Trophoblast cell (in vitro differentiated cells and primary cell): Measurements from ENCODE around the gene DDX5.

Source experiments
- DNase-seq, 2 donors: peaks; one replicate each; pipeline ENCODE4 v3.0.0-alpha.2; 2016
- H2AFZ ChIP-seq: 2 replicates; pipeline ENCODE4 v1.6.1; 2013; ENCODE audit warnings: low read length, moderate library complexity, mild to moderate bottlenecking; ENCODE audit not compliant: insufficient read depth, poor library complexity
- H2AK5ac ChIP-seq: 2 replicates; pipeline ENCODE4 v1.6.1; 2013; ENCODE audit warnings: mild to moderate bottlenecking, low read length
- H2BK120ac ChIP-seq: 2 replicates; pipeline ENCODE4 v1.6.1; 2013; ENCODE audit warnings: low read length, mild to moderate bottlenecking, moderate library complexity; ENCODE audit not compliant: insufficient read depth, poor library complexity
- H2BK12ac ChIP-seq: 2 replicates; pipeline ENCODE4 v1.6.1; 2013; ENCODE audit warnings: mild to moderate bottlenecking, low read length, moderate library complexity
- H2BK5ac ChIP-seq: 2 replicates; pipeline ENCODE4 v1.6.1; 2013; ENCODE audit warnings: low read length, low read depth, moderate library complexity, mild to moderate bottlenecking; ENCODE audit not compliant: poor library complexity
- H3K14ac ChIP-seq: 2 replicates; pipeline ENCODE4 v1.6.1; 2013; ENCODE audit warnings: mild to moderate bottlenecking, low read length
- H3K18ac ChIP-seq: 2 replicates; pipeline ENCODE4 v1.6.1; 2013; ENCODE audit warnings: mild to moderate bottlenecking, low read length
- H3K23ac ChIP-seq: 2 replicates; pipeline ENCODE4 v1.6.1; 2013; ENCODE audit warnings: low read length
- H3K27ac ChIP-seq: 2 replicates; pipeline ENCODE4 v1.5.1; 2013; ENCODE audit warnings: low read depth, mild to moderate bottlenecking, inconsistent platforms, low read length, moderate library complexity
- H3K27me3 ChIP-seq: 2 replicates; pipeline ENCODE4 v1.6.1; 2013; ENCODE audit warnings: inconsistent platforms, mild to moderate bottlenecking, low read length, moderate library complexity; ENCODE audit not compliant: insufficient read depth
- H3K36me3 ChIP-seq, 2 experiments: 1 replicate in 1 of 2; 2 replicates in 1 of 2; pipeline ENCODE4 v1.6.1; 2013; ENCODE audit warnings: low read length in 2 of 2, mild to moderate bottlenecking in 2 of 2, moderate library complexity in 1 of 2; ENCODE audit not compliant: insufficient read depth in 2 of 2, control insufficient read depth in 1 of 2
- H3K4ac ChIP-seq: 2 replicates; pipeline ENCODE4 v1.6.1; 2013; ENCODE audit warnings: low read depth, mild to moderate bottlenecking, low read length, moderate library complexity
- H3K4me1 ChIP-seq, 2 experiments: 1 replicate in 1 of 2; 2 replicates in 1 of 2; pipeline ENCODE4 v1.6.1; 2013; ENCODE audit warnings: low read length in 2 of 2, mild to moderate bottlenecking in 2 of 2, moderate library complexity in 1 of 2; ENCODE audit not compliant: insufficient read depth in 2 of 2, control insufficient read depth in 1 of 2
- H3K4me2 ChIP-seq: 2 replicates; pipeline ENCODE4 v1.6.1; 2013; ENCODE audit warnings: inconsistent platforms, mild to moderate bottlenecking, low read length, moderate library complexity
- H3K4me3 ChIP-seq: 2 replicates; pipeline ENCODE4 v1.5.1; 2013; ENCODE audit warnings: mild to moderate bottlenecking, low read depth, low read length, inconsistent platforms
- H3K79me1 ChIP-seq: one replicate; pipeline ENCODE4 v1.6.1; 2013; ENCODE audit warnings: low read length
- H3K79me2 ChIP-seq: 2 replicates; pipeline ENCODE4 v1.6.1; 2013; ENCODE audit warnings: low read length, mild to moderate bottlenecking; ENCODE audit not compliant: control insufficient read depth, insufficient read depth, poor library complexity
- H3K9ac ChIP-seq: 2 replicates; pipeline ENCODE4 v1.6.1; 2013; ENCODE audit warnings: mild to moderate bottlenecking, low read length
- H3K9me3 ChIP-seq: 2 replicates; pipeline ENCODE4 v1.6.1; 2013; ENCODE audit warnings: low read depth, mild to moderate bottlenecking, control low read depth, inconsistent platforms, low read length; ENCODE audit not compliant: insufficient read depth
- H4K12ac ChIP-seq: 2 replicates; pipeline ENCODE4 v1.6.1; 2013; ENCODE audit warnings: low read depth, mild to moderate bottlenecking, low read length, moderate library complexity
- H4K8ac ChIP-seq: 2 replicates; pipeline ENCODE4 v1.6.1; 2013; ENCODE audit warnings: low read depth, mild to moderate bottlenecking, low read length, moderate library complexity
- H4K91ac ChIP-seq: one replicate; pipeline ENCODE4 v1.6.1; 2013; ENCODE audit warnings: low read depth, mild to moderate bottlenecking, low read length, moderate library complexity
- WGBS: extraction: QIAGEN DNeasy Blood & Tissue Kit; methylation state at CpG from one replicate; pipeline ENCODE4 v1.1.7; 2013; ENCODE audit warnings: missing lambda C conversion rate; ENCODE audit not compliant: insufficient read length, insufficient coverage; ENCODE audit errors: extremely low coverage; 5-methylcytosine and 5-hydroxymethylcytosine counted together

The DDX5 gene

GRCh38 chr17:64538508-64539130, 32.5 kb upstream of the DDX5 start:
- H3K18ac ChIP-seq, result no peak overlapping the region
- H3K9me3 ChIP-seq, result peaks cover 2% of the 10 kb centered on the region
- H3K27me3 ChIP-seq, result no peaks in the 10 kb centered on the region
- no peak overlapping the region for H3K4me2 ChIP-seq
- H3K9ac ChIP-seq, result no peak overlapping the region
- H3K4me3 ChIP-seq, result no peak overlapping the region
- no peak overlapping the region for H3K27ac ChIP-seq
- H2AK5ac ChIP-seq, result no peak overlapping the region
- no peaks in the 10 kb centered on the region for H3K79me2 ChIP-seq
- H2BK120ac ChIP-seq, result no peak overlapping the region
- no peaks in the 10 kb centered on the region for H3K79me1 ChIP-seq
- H3K36me3 ChIP-seq, result peaks cover 24 to 54% of the 10 kb centered on the region in 2 experiments
- H3K14ac ChIP-seq, result no peak overlapping the region
- WGBS, result no CpG with 5 or more reads among the region's 7 CpGs
- H2BK5ac ChIP-seq, result no peak overlapping the region
- no peak overlapping the region for H4K8ac ChIP-seq
- H2AFZ ChIP-seq, result no peak overlapping the region
- no peak for DNase-seq
- H3K4me1 ChIP-seq, result no peaks in the 10 kb centered on the region
- H4K91ac ChIP-seq, result no peak overlapping the region
- H3K4ac ChIP-seq, result no peak overlapping the region
- H2BK12ac ChIP-seq, result no peak overlapping the region
- H4K12ac ChIP-seq, result no peak overlapping the region
- no peak overlapping the region for H3K23ac ChIP-seq

GRCh38 chr17:64537488-64537887, 31.4 kb upstream of the DDX5 start:
- DNase-seq, result no peak
- H3K27ac ChIP-seq, result no peak overlapping the region
- H3K4me2 ChIP-seq, result no peak overlapping the region
- no peak overlapping the region for H4K8ac ChIP-seq
- H3K9me3 ChIP-seq, result peaks cover 2% of the 10 kb centered on the region
- H3K9ac ChIP-seq, result no peak overlapping the region
- no peak overlapping the region for H3K18ac ChIP-seq
- no peak overlapping the region for H3K4ac ChIP-seq
- H3K36me3 ChIP-seq, result peaks cover 28 to 63% of the 10 kb centered on the region in 2 experiments
- H3K4me1 ChIP-seq, result no peaks in the 10 kb centered on the region
- no peak overlapping the region for H3K23ac ChIP-seq
- no peak overlapping the region for H2AFZ ChIP-seq
- H4K91ac ChIP-seq, result no peak overlapping the region
- H3K79me1 ChIP-seq, result no peaks in the 10 kb centered on the region
- H3K14ac ChIP-seq, result no peak overlapping the region
- H2BK5ac ChIP-seq, result no peak overlapping the region
- no peak overlapping the region for H2BK12ac ChIP-seq
- no peaks in the 10 kb centered on the region for H3K79me2 ChIP-seq
- no peak overlapping the region for H4K12ac ChIP-seq
- H2AK5ac ChIP-seq, result no peak overlapping the region
- no peak overlapping the region for H2BK120ac ChIP-seq
- H3K27me3 ChIP-seq, result no peaks in the 10 kb centered on the region
- no CpG with 5 or more reads among the region's 5 CpGs for WGBS
- no peak overlapping the region for H3K4me3 ChIP-seq

GRCh38 chr17:64536913-64537312, 30.8 kb upstream of the DDX5 start:
- Histone ChIP-seq H3K14ac (no peak overlapping the region), H2AK5ac (no peak overlapping the region), H3K79me2 (no peaks in the 10 kb centered on the region)

GRCh38 chr17:64535357-64535756, 29.3 kb upstream of the DDX5 start:
- H4K8ac ChIP-seq, result no peak overlapping the region
- no peak overlapping the region for H3K4ac ChIP-seq
- H3K27ac ChIP-seq, result no peak overlapping the region
- H3K14ac ChIP-seq, result no peak overlapping the region
- H3K36me3 ChIP-seq, result peaks cover 29 to 66% of the 10 kb centered on the region in 2 experiments
- no peak overlapping the region for H3K18ac ChIP-seq
- H2AFZ ChIP-seq, result no peak overlapping the region
- H3K4me2 ChIP-seq, result no peak overlapping the region
- H4K91ac ChIP-seq, result no peak overlapping the region
- WGBS, result no CpG with 5 or more reads among the region's 6 CpGs
- H3K27me3 ChIP-seq, result no peaks in the 10 kb centered on the region
- H4K12ac ChIP-seq, result no peak overlapping the region
- no peak overlapping the region for H2BK12ac ChIP-seq
- no peak overlapping the region for H3K23ac ChIP-seq
- no peaks in the 10 kb centered on the region for H3K79me2 ChIP-seq
- H3K9me3 ChIP-seq, result no peaks in the 10 kb centered on the region
- H3K4me3 ChIP-seq, result no peak overlapping the region
- H3K79me1 ChIP-seq, result no peaks in the 10 kb centered on the region
- no peak overlapping the region for H2AK5ac ChIP-seq
- H2BK120ac ChIP-seq, result no peak overlapping the region
- H3K4me1 ChIP-seq, result no peaks in the 10 kb centered on the region
- no peak overlapping the region for H3K9ac ChIP-seq
- H2BK5ac ChIP-seq, result no peak overlapping the region
- DNase-seq, result no peak

More at GRCh38 chr17:64536913-64537312, 30.8 kb upstream of the DDX5 start:
- H3K9me3 ChIP-seq, result peaks cover 2% of the 10 kb centered on the region
- H3K4me3 ChIP-seq, result no peak overlapping the region
- no peak overlapping the region for H2BK5ac ChIP-seq
- no peak overlapping the region for H3K27ac ChIP-seq
- H3K18ac ChIP-seq, result no peak overlapping the region
- no peak overlapping the region for H3K4ac ChIP-seq
- no peak overlapping the region for H4K91ac ChIP-seq
- no peak overlapping the region for H2BK120ac ChIP-seq
- H3K9ac ChIP-seq, result no peak overlapping the region
- no peak overlapping the region for H4K12ac ChIP-seq
- H2BK12ac ChIP-seq, result no peak overlapping the region
- WGBS, result no CpG with 5 or more reads among the region's 2 CpGs
- H3K36me3 ChIP-seq, result peaks cover 32 to 67% of the 10 kb centered on the region in 2 experiments
- no peaks in the 10 kb centered on the region for H3K4me1 ChIP-seq
- no peaks in the 10 kb centered on the region for H3K79me1 ChIP-seq
- H3K27me3 ChIP-seq, result no peaks in the 10 kb centered on the region
- no peak for DNase-seq
- H4K8ac ChIP-seq, result no peak overlapping the region
- H3K4me2 ChIP-seq, result no peak overlapping the region
- H2AFZ ChIP-seq, result no peak overlapping the region
- no peak overlapping the region for H3K23ac ChIP-seq
